Tibial nerve (tissue), 3 donors: ENCODE results near the gene MEAF6.

Experiments
- CTCF ChIP-seq, 5 experiments: fragments of 200-600 bp in 3 of 5; fragments of 450-650 bp in 2 of 5; sonication (generic) in 3 of 5; IDR thresholded peaks; one replicate each; pipeline ENCODE4 v1.5.1; 2016 to 2019; ENCODE audit warnings: antibody characterized with exemption in 5 of 5, mild to moderate bottlenecking in 3 of 5, moderate library complexity in 2 of 5
- POLR2A ChIP-seq, 2 donors: fragments of 450-650 bp; IDR thresholded peaks; one replicate each; pipeline ENCODE4 v1.6.1; 2017; ENCODE audit warnings: antibody characterized with exemption in 2 of 2, mild to moderate bottlenecking in 2 of 2, moderate library complexity in 2 of 2

GRCh38 chr1:37498872-37499617 is 15.5 kb downstream of the MEAF6 start:
- TF ChIP-seq CTCF (IDR thresholded peaks at IDR 0.05) (no peak), POLR2A (IDR thresholded peaks at IDR 0.05) (no peak)
